Lung (tissue), 12 donors: ENCODE results near the gene BTBD8. TPM values are rescaled to one million over a fixed set of nuclear protein-coding genes. Genes with fewer than 3 reads are reported as not detected.

Source experiments
- ATAC-seq: fragments of 200-7000 bp; cut with Tn5 transposase; one replicate; pipeline ENCODE4 v1.9.1; 2020; ENCODE audit warnings: moderate number of reproducible peaks; ENCODE audit not compliant: insufficient read depth, low FRiP score
- DNase-seq, 3 donors: peaks; one replicate each; pipeline ENCODE4 v3.0.0-alpha.2; 2013 to 2017
- H3K27ac ChIP-seq, 2 donors: one replicate each; pipeline ENCODE4 v1.5.1; 2013; ENCODE audit warnings: mild to moderate bottlenecking in 2 of 2, moderate library complexity in 2 of 2, control low read depth in 1 of 2, inconsistent platforms in 1 of 2, low read depth in 1 of 2, low read length in 1 of 2
- H3K27me3 ChIP-seq, 3 donors: one replicate each; pipeline ENCODE4 v1.5.1; 2013; ENCODE audit warnings: low read length in 2 of 3; ENCODE audit not compliant: control insufficient read depth in 3 of 3, insufficient read depth in 3 of 3
- H3K36me3 ChIP-seq, 4 donors: one replicate each; pipeline ENCODE4 v1.5.1; 2013; ENCODE audit warnings: low read length in 4 of 4, mild to moderate bottlenecking in 1 of 4, moderate library complexity in 1 of 4; ENCODE audit not compliant: control insufficient read depth in 4 of 4, insufficient read depth in 4 of 4
- H3K4me1 ChIP-seq, 5 donors: one replicate each; pipeline ENCODE4 v1.5.1; 2013; ENCODE audit warnings: low read length in 5 of 5, mild to moderate bottlenecking in 2 of 5, moderate library complexity in 1 of 5; ENCODE audit not compliant: control insufficient read depth in 5 of 5, insufficient read depth in 5 of 5
- H3K4me3 ChIP-seq: one replicate; pipeline ENCODE4 v1.5.1; 2013; ENCODE audit warnings: mild to moderate bottlenecking, control low read depth, moderate library complexity
- H3K9ac ChIP-seq, 2 donors: one replicate each; pipeline ENCODE4 v1.5.1; 2013; ENCODE audit warnings: low read length in 2 of 2, control low read depth in 1 of 2; ENCODE audit not compliant: insufficient read depth in 1 of 2
- H3K9me3 ChIP-seq, 4 donors: one replicate each; pipeline ENCODE4 v1.5.1; 2013; ENCODE audit warnings: low read length in 3 of 4, mild to moderate bottlenecking in 1 of 4, moderate library complexity in 1 of 4; ENCODE audit not compliant: control insufficient read depth in 4 of 4, insufficient read depth in 3 of 4
- WGBS, 2 donors: extraction: QIAGEN DNeasy Blood & Tissue Kit; methylation state at CpG; one replicate each; pipeline ENCODE4 v1.1.7; 2013; 5-methylcytosine and 5-hydroxymethylcytosine counted together
- polyA plus RNA-seq, 2 donors: library from polyadenylated mRNA; stranded (reverse); fragments of 200-250 nt; gene quantifications; one replicate each; pipeline ENCODE4 v1.2.1, GENCODE V29; 2013
- total RNA-seq, 2 donors: library from RNA; depleted of rRNA in 1 of 2; stranded (reverse); fragments of >200 nt in 1 of 2; gene quantifications; one replicate each; pipeline ENCODE4 v1.2.1, GENCODE V29; 2014 to 2021
- TF ChIP-seq, protein P1 (sequence below): IDR thresholded peaks from 2 replicates; pipeline ENCODE4 v1.5.1; 2012; ENCODE audit warnings: mild to moderate bottlenecking; ENCODE audit errors: control extremely low read depth, extremely low read depth
- donor health status: control.
- donor health status: control.
- donor health status: Bipolar disorder and iron deficiency.
- donor health status: healthy.
- donor health status: DM: yes; HTN: yes; CAD: no.

Gene BTBD8
- total and polyA plus RNA-seq, 4 donors, result 0.58 to 14.1 (median 2.1) TPM

DNA sequence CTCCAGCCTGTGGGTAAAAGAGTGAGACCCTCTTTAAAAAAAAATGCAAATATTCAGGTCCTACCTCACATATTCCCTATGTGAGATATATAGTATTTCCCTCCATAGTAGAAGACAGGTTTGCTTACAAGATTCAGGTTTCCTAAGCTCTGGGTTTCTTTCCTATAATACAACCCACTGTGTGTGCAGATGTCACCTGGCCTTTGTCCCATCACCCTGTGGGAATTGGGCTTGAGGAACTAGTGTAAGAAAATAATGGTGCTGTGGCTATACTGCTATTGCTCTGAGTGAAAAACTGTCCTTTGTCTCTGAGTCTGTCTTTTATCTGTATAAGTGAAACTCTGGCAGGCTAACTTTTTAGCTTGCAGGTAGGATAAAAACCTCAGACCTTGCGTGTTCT, 150.6 kb downstream of the BTBD8 start:
- H3K9me3 ChIP-seq, result peaks cover 0 to 3% (median 0%) of the 10 kb centered on the region in 4 donors
- no peaks in the 10 kb centered on the region for H3K36me3 ChIP-seq
- no peak overlapping the region for H3K4me3 ChIP-seq
- H3K4me1 ChIP-seq, result no peaks in the 10 kb centered on the region
- ATAC-seq (no peak), DNase-seq (no peak)
- H3K27ac ChIP-seq, result no peak overlapping the region
- 90 to 100% methylated on average over 1 of the region's 1 CpG for WGBS, 2 donors
- H3K9ac ChIP-seq, result no peak overlapping the region
- H3K27me3 ChIP-seq, result no peaks in the 10 kb centered on the region
- TF ChIP-seq, protein P1, sequence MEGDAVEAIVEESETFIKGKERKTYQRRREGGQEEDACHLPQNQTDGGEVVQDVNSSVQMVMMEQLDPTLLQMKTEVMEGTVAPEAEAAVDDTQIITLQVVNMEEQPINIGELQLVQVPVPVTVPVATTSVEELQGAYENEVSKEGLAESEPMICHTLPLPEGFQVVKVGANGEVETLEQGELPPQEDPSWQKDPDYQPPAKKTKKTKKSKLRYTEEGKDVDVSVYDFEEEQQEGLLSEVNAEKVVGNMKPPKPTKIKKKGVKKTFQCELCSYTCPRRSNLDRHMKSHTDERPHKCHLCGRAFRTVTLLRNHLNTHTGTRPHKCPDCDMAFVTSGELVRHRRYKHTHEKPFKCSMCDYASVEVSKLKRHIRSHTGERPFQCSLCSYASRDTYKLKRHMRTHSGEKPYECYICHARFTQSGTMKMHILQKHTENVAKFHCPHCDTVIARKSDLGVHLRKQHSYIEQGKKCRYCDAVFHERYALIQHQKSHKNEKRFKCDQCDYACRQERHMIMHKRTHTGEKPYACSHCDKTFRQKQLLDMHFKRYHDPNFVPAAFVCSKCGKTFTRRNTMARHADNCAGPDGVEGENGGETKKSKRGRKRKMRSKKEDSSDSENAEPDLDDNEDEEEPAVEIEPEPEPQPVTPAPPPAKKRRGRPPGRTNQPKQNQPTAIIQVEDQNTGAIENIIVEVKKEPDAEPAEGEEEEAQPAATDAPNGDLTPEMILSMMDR, result no peak

Other genes with a start within 250 kb of the BTBD8 start
- 10 to 100 TPM; 39.3 to 99.6 TPM for gene TGFBR3, start 194.2 kb upstream of the BTBD8 start, total RNA-seq
- 10 to 100 TPM; 13.1 to 13.8 TPM for gene TGFBR3, start 194.2 kb upstream of the BTBD8 start, polyA plus RNA-seq
- gene BRDT, start 130.9 kb upstream of the BTBD8 start, total RNA-seq, result under 1 TPM in 1 of 2 donors, not detected in 1; 0.15 TPM
- gene BRDT, start 130.9 kb upstream of the BTBD8 start, polyA plus RNA-seq, result not detected
- 1 to 10 TPM in 1 of 2 donors, under 1 TPM in 1; 0.40 to 1.2 TPM for gene EPHX4, start 50.4 kb upstream of the BTBD8 start, total RNA-seq
- gene EPHX4, start 50.4 kb upstream of the BTBD8 start, polyA plus RNA-seq, result under 1 TPM; 0.26 to 0.64 TPM
- gene SETSIP, start 4.9 kb upstream of the BTBD8 start, total RNA-seq, result not detected
- gene SETSIP, start 4.9 kb upstream of the BTBD8 start, polyA plus RNA-seq, result under 1 TPM in 1 of 2 donors, not detected in 1; 0.10 TPM
- not detected for gene C1orf146, start 137.6 kb downstream of the BTBD8 start, total RNA-seq
- gene C1orf146, start 137.6 kb downstream of the BTBD8 start, polyA plus RNA-seq, result not detected
- gene GLMN, start 218.6 kb downstream of the BTBD8 start, total RNA-seq, result 10 to 100 TPM in 1 of 2 donors, 1 to 10 TPM in 1; 5.6 to 13.4 TPM
- 10 to 100 TPM in 1 of 2 donors, 1 to 10 TPM in 1; 3.9 to 20.6 TPM for gene GLMN, start 218.6 kb downstream of the BTBD8 start, polyA plus RNA-seq
- gene RPAP2, start 218.7 kb downstream of the BTBD8 start, total RNA-seq, result 10 to 100 TPM; 14.4 to 24.5 TPM
- gene RPAP2, start 218.7 kb downstream of the BTBD8 start, polyA plus RNA-seq, result 1 to 10 TPM; 5.0 to 6.5 TPM